PC-9 (cell line): ENCODE data around the gene NEK8.

Experiments used
- EZH2 ChIP-seq: fragments of 200-600 bp; sonication (generic); IDR thresholded peaks from 2 replicates; pipeline ENCODE4 v1.8.0; 2017; ENCODE audit warnings: antibody characterized with exemption, low read depth
- TF ChIP-seq, protein P1 (sequence below): fragments of 200-600 bp; sonication (generic); conservative IDR thresholded peaks from 2 replicates; pipeline ENCODE4 v1.6.1; 2017; ENCODE audit warnings: mixed run types, antibody characterized with exemption, mild to moderate bottlenecking, moderate library complexity

DNA sequence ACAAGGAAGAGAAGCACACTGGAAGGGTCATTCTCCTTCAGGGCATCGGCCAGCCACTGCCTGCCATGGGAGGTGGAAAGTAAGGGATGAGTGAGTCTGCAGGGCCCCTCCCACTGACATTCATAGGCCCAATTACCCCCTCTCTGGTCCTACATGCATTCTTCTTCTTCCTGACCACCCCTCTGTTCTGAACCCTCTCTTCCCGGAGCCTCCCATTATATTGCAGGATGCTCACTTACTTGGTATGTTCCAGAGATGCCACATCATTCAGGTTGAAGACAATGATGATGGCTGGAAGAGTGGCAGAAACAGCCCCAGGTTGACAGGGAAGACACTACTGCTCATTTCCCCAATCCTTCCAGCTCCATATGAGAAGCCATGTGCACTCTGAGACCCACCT, 13.4 kb upstream of the NEK8 start:
- TF ChIP-seq, protein P1, sequence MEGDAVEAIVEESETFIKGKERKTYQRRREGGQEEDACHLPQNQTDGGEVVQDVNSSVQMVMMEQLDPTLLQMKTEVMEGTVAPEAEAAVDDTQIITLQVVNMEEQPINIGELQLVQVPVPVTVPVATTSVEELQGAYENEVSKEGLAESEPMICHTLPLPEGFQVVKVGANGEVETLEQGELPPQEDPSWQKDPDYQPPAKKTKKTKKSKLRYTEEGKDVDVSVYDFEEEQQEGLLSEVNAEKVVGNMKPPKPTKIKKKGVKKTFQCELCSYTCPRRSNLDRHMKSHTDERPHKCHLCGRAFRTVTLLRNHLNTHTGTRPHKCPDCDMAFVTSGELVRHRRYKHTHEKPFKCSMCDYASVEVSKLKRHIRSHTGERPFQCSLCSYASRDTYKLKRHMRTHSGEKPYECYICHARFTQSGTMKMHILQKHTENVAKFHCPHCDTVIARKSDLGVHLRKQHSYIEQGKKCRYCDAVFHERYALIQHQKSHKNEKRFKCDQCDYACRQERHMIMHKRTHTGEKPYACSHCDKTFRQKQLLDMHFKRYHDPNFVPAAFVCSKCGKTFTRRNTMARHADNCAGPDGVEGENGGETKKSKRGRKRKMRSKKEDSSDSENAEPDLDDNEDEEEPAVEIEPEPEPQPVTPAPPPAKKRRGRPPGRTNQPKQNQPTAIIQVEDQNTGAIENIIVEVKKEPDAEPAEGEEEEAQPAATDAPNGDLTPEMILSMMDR: no peak
- no peak for TF ChIP-seq EZH2
